IMR-90 (cell line): ENCODE results near the gene PREP. TPM values are rescaled to one million over a fixed set of nuclear protein-coding genes. Genes with fewer than 3 reads are reported as not detected.

ENCODE experiments used
- ATAC-seq: fragments of 200-7000 bp; cut with Tn5 transposase; 2 replicates; pipeline ENCODE4 v1.9.1; 2020; ENCODE audit warnings: low read depth, mild to moderate bottlenecking, moderate library complexity
- BruUV-seq: library from RNA; stranded (reverse); fragments of 400-500 nt; replicated peaks from 2 replicates; lab custom pipeline; 2021; lab: Mats Ljungman, UMichigan
- CTCF ChIA-PET: fragments of 300-600 bp; formaldehyde crosslinking; extraction: SDS; loops from one replicate; lab custom pipeline; 2021; ENCODE audit warnings: antibody characterized with exemption; lab: Yijun Ruan, JAX
- POLR2A ChIA-PET: fragments of 300-600 bp; sonication (Branson Sonifier 250); formaldehyde crosslinking; loops from one replicate; lab custom pipeline; 2022; ENCODE audit warnings: antibody characterized with exemption; ENCODE audit not compliant: unreplicated experiment; lab: Charles Lee
- DNase-seq: peaks from one replicate; pipeline ENCODE4 v3.0.0; 2013
- H2AFZ ChIP-seq: replicated peaks from 2 replicates; pipeline ENCODE3; 2013; ENCODE audit warnings: low read length, mild to moderate bottlenecking; ENCODE audit not compliant: poor library complexity
- H2AK5ac ChIP-seq: 2 replicates; pipeline ENCODE4 v1.6.1; 2013; ENCODE audit warnings: low read depth, low read length, inconsistent platforms
- H2AK9ac ChIP-seq: replicated peaks from 2 replicates; pipeline ENCODE3; 2013; ENCODE audit warnings: mild to moderate bottlenecking, low read depth, low read length, moderate library complexity; ENCODE audit not compliant: poor library complexity
- H2BK120ac ChIP-seq: 2 replicates; pipeline ENCODE4 v1.6.1; 2013; ENCODE audit warnings: low read depth, low read length, inconsistent platforms
- H2BK15ac ChIP-seq: 3 replicates; pipeline ENCODE4 v1.6.1; 2013; ENCODE audit warnings: low read depth, low read length, inconsistent platforms
- H2BK20ac ChIP-seq: 2 replicates; pipeline ENCODE4 v1.6.1; 2013; ENCODE audit warnings: low read depth, mild to moderate bottlenecking, inconsistent platforms, low read length, moderate library complexity
- H2BK5ac ChIP-seq: 2 replicates; pipeline ENCODE4 v1.6.1; 2013; ENCODE audit warnings: mild to moderate bottlenecking, low read depth, low read length, inconsistent platforms; ENCODE audit not compliant: poor library complexity, severe bottlenecking
- H3K14ac ChIP-seq: replicated peaks from 2 replicates; pipeline ENCODE4 v1.6.1; 2013; ENCODE audit warnings: low read depth, low read length, inconsistent platforms
- H3K18ac ChIP-seq: 2 replicates; pipeline ENCODE4 v1.6.1; 2013; ENCODE audit warnings: low read depth, low read length, control low read depth
- H3K23ac ChIP-seq: 2 replicates; pipeline ENCODE4 v1.6.1; 2013; ENCODE audit warnings: low read depth, low read length, inconsistent platforms
- H3K27ac ChIP-seq: 2 replicates; pipeline ENCODE4 v1.5.1; 2013; ENCODE audit warnings: mild to moderate bottlenecking, control low read depth, low read length; ENCODE audit not compliant: insufficient read depth
- H3K27me3 ChIP-seq: 2 replicates; pipeline ENCODE4 v1.6.1; 2013; ENCODE audit warnings: low read length; ENCODE audit not compliant: control insufficient read depth, insufficient read depth
- H3K36me3 ChIP-seq: 2 replicates; pipeline ENCODE4 v1.6.1; 2013; ENCODE audit warnings: low read length, mixed read lengths; ENCODE audit not compliant: control insufficient read depth, insufficient read depth
- H3K4ac ChIP-seq: 2 replicates; pipeline ENCODE4 v1.6.1; 2013; ENCODE audit warnings: low read depth, low read length, inconsistent platforms
- H3K4me1 ChIP-seq: 2 replicates; pipeline ENCODE4 v1.6.1; 2013; ENCODE audit warnings: low read length, mixed read lengths; ENCODE audit not compliant: control insufficient read depth, insufficient read depth
- H3K4me2 ChIP-seq: 2 replicates; pipeline ENCODE4 v1.6.1; 2013; ENCODE audit warnings: low read depth, mild to moderate bottlenecking, control low read depth, low read length, moderate library complexity
- H3K4me3 ChIP-seq: 2 replicates; pipeline ENCODE4 v1.5.1; 2013; ENCODE audit warnings: low read depth, mild to moderate bottlenecking, control low read depth, low read length, moderate library complexity; ENCODE audit not compliant: insufficient read depth
- H3K56ac ChIP-seq: 2 replicates; pipeline ENCODE4 v1.6.1; 2013; ENCODE audit warnings: low read length, inconsistent platforms; ENCODE audit not compliant: insufficient read depth; ENCODE audit errors: extremely low read depth
- H3K79me1 ChIP-seq, 2 experiments: 2 replicates each; pipeline ENCODE4 v1.6.1; 2013; ENCODE audit warnings: low read length in 2 of 2, inconsistent platforms in 1 of 2, low read depth in 1 of 2
- H3K9ac ChIP-seq: 2 replicates; pipeline ENCODE4 v1.6.1; 2013; ENCODE audit warnings: low read depth, low read length, control low read depth
- H3K9me1 ChIP-seq: 2 replicates; pipeline ENCODE4 v1.6.1; 2013; ENCODE audit warnings: low read length, inconsistent platforms; ENCODE audit not compliant: insufficient read depth
- H3K9me3 ChIP-seq: 2 replicates; pipeline ENCODE4 v1.6.1; 2013; ENCODE audit warnings: low read length; ENCODE audit not compliant: control insufficient read depth, insufficient read depth
- H4K20me1 ChIP-seq: 2 replicates; pipeline ENCODE4 v1.6.1; 2013; ENCODE audit warnings: low read length, inconsistent platforms; ENCODE audit not compliant: insufficient read depth
- H4K5ac ChIP-seq: 2 replicates; pipeline ENCODE4 v1.6.1; 2013; ENCODE audit warnings: mild to moderate bottlenecking, low read depth, low read length, control low read depth
- H4K8ac ChIP-seq, 2 experiments: 2 replicates each; pipeline ENCODE4 v1.6.1; 2013; ENCODE audit warnings: low read depth in 2 of 2, low read length in 2 of 2, control low read depth in 1 of 2, inconsistent platforms in 1 of 2
- H4K91ac ChIP-seq: 2 replicates; pipeline ENCODE4 v1.6.1; 2013; ENCODE audit warnings: low read depth, low read length, inconsistent platforms; ENCODE audit not compliant: insufficient read depth
- CTCF ChIP-seq: conservative IDR thresholded peaks from 2 replicates; pipeline ENCODE4 v1.5.1; 2012; ENCODE audit warnings: mild to moderate bottlenecking, low read depth, low read length, improper control_type of control experiment
- MAFK ChIP-seq: IDR thresholded peaks from 2 replicates; pipeline ENCODE4 v1.6.1; 2012; ENCODE audit warnings: low read depth, low read length, improper control_type of control experiment
- RAD21 ChIP-seq: IDR thresholded peaks from 2 replicates; pipeline ENCODE4 v1.6.1; 2012; ENCODE audit warnings: low read length, improper control_type of control experiment
- SMC3 ChIP-seq: fragments of 150-350 bp; IDR thresholded peaks from 2 replicates; pipeline ENCODE4 v1.6.1; 2016; ENCODE audit warnings: low read depth, mild to moderate bottlenecking, antibody characterized with exemption, low read length, moderate library complexity
- WGBS, 2 experiments: methylation state at CpG; one replicate each; pipeline versions ENCODE4 v1.1.5 to v1.1.7; 2013; ENCODE audit warnings: missing lambda C conversion rate in 2 of 2; ENCODE audit not compliant: insufficient read length in 1 of 2; ENCODE audit errors: extremely low coverage in 2 of 2; 5-methylcytosine and 5-hydroxymethylcytosine counted together
- dilution Hi-C: fragments of 300-500 bp; cut with HindIII; formaldehyde crosslinking; loops from one replicate; pipeline ENCODE4 v1.14.3; 2018; ENCODE audit warnings: low sequenced_read_pairs; ENCODE audit not compliant: unreplicated experiment
- in situ Hi-C: fragments of 300-500 bp; cut with MboI; formaldehyde crosslinking; loops from 3 replicates; pipeline ENCODE4 v1.14.3; 2019; ENCODE audit warnings: low sequenced_read_pairs, inconsistent platforms, mixed read lengths
- intact Hi-C: fragments of 100-400 bp; cut with micrococcal nuclease; formaldehyde crosslinking; loops from 2 replicates; pipeline ENCODE4 v1.10.0; 2022
- polyA plus RNA-seq, 3 experiments: library from polyadenylated mRNA; depleted of rRNA; stranded (reverse); fragments of >200 nt; gene quantifications; 2 replicates each; pipeline ENCODE4 v1.2.3, GENCODE V29; 2012; ENCODE audit warnings: low replicate concordance in 1 of 3
- total RNA-seq: library from RNA; depleted of rRNA; stranded (reverse); fragments of >200 nt; gene quantifications from 2 replicates; pipeline ENCODE4 v1.2.3, GENCODE V29; 2012

Gene PREP
- total and polyA plus RNA-seq, 2 of the 4 experiments (the other 2 are of a cell fraction) = 21.0 to 25.7 TPM

DNA sequence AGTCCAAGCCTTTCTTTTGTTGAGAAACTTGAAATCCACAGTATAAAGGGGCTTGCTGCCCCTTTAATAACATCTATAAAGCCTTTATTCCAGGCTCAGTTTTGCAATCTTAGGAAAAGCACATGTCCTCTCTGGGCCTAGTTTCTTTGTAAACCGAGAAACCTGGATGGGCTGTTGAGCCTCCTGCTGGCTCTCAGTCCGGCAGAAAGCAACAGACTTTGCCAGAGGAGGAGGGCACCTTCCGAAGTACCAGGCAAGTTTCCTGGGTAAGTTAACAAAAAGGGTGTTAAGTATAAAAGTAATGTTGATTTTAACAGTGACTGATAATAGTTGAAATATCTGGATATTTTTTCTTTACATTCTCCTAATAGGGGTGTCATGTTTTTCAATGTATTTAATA is 124.1 kb downstream of the PREP start:
- dilution Hi-C loops = no loop called here
- no TSS peak for BruUV-seq
- H3K27ac ChIP-seq = no peak overlapping the region
- no peak overlapping the region for H2AFZ ChIP-seq
- DNase-seq (no peak), ATAC-seq (no peak)
- peaks cover 6% of the 10 kb centered on the region; the same call in 1 of the 2 replicates for H3K9me1 ChIP-seq
- H4K5ac ChIP-seq = no peak overlapping the region
- no peaks in the 10 kb centered on the region for H4K20me1 ChIP-seq
- H4K91ac ChIP-seq = no peak overlapping the region
- CTCF ChIA-PET = no interaction called here
- no peaks in the 10 kb centered on the region for H3K4me1 ChIP-seq
- H3K9me3 ChIP-seq = no peaks in the 10 kb centered on the region
- H4K8ac ChIP-seq = no peak overlapping the region
- TF ChIP-seq SMC3 = no peak
- TF ChIP-seq RAD21 = no peak
- TF ChIP-seq CTCF = no peak
- no peak for TF ChIP-seq MAFK
- no peak overlapping the region for H2BK5ac ChIP-seq
- no peak overlapping the region for H3K4me3 ChIP-seq
- H2AK9ac ChIP-seq = no peak overlapping the region
- H3K79me1 ChIP-seq = no peaks in the 10 kb centered on the region; a peak in 1 of 4 replicates
- H3K4me2 ChIP-seq = no peak overlapping the region
- H2AK5ac ChIP-seq = no peak overlapping the region
- no peak overlapping the region for H3K18ac ChIP-seq
- no peak overlapping the region for H3K14ac ChIP-seq
- no peaks in the 10 kb centered on the region for H3K27me3 ChIP-seq
- peaks cover 23% of the 10 kb centered on the region for H3K36me3 ChIP-seq
- no peak overlapping the region for H3K4ac ChIP-seq
- POLR2A ChIA-PET = no interaction called here
- 100% methylated on average over 1 of the region's 3 CpGs; no CpG with 5 or more reads in 1 of the 2 experiments for WGBS, 2 experiments
- intact Hi-C loops = no loop called here
- no peak overlapping the region for H2BK20ac ChIP-seq
- in situ Hi-C loops = no loop called here
- no peak overlapping the region for H2BK120ac ChIP-seq
- no peak overlapping the region for H3K23ac ChIP-seq
- H3K9ac ChIP-seq = no peak overlapping the region
- no peak overlapping the region for H3K56ac ChIP-seq
- H2BK15ac ChIP-seq = no peak overlapping the region
